ENCODE data around the gene CSTPP1.
"Not testable (repeated sequence)": the region's sequence is repeated elsewhere in the genome, so short reads cannot be mapped to it uniquely, and the experiment has no call there.

CSTPP1 gene

GRCh38 chr11:46953093-46953492 is 16.5 kb downstream of the CSTPP1 start:
- no peak for DNase-seq (ENCODE audit: low read depth in 2 of 2)

- no peak for DNase-seq (ENCODE audit: low read depth in 2 of 2)
Observed at GRCh38 chr11:46958777-46959176, 22.2 kb downstream of the CSTPP1 start.

- no peak for DNase-seq (ENCODE audit: low read depth in 2 of 2)
Observed at GRCh38 chr11:46961041-46961440, 24.5 kb downstream of the CSTPP1 start.

GRCh38 chr11:46961886-46962285 is 25.3 kb downstream of the CSTPP1 start:
- not testable (repeated sequence) for DNase-seq (ENCODE audit: low read depth in 2 of 2)

GRCh38 chr11:46963844-46964243 is 27.3 kb downstream of the CSTPP1 start:
- DNase-seq (ENCODE audit: low read depth in 2 of 2): no peak

- DNase-seq (ENCODE audit: low read depth in 2 of 2): no peak
Observed at GRCh38 chr11:46966773-46967172, 30.2 kb downstream of the CSTPP1 start.

- no peak for DNase-seq (ENCODE audit: low read depth in 2 of 2)
Observed at GRCh38 chr11:46967962-46968361, 31.4 kb downstream of the CSTPP1 start.

GRCh38 chr11:46969379-46969778 is 32.8 kb downstream of the CSTPP1 start:
- DNase-seq (ENCODE audit: low read depth in 2 of 2): no peak

GRCh38 chr11:46970913-46971625 is 34.5 kb downstream of the CSTPP1 start:
- DNase-seq (ENCODE audit: low read depth in 2 of 2): no peak

- DNase-seq (ENCODE audit: low read depth in 2 of 2): no peak
Observed at GRCh38 chr11:46972343-46972742, 35.8 kb downstream of the CSTPP1 start.

GRCh38 chr11:46972821-46973220 is 36.3 kb downstream of the CSTPP1 start:
- no peak for DNase-seq (ENCODE audit: low read depth in 2 of 2)

GRCh38 chr11:46976182-46976854 is 39.8 kb downstream of the CSTPP1 start:
- no peak for DNase-seq (ENCODE audit: low read depth in 2 of 2)

GRCh38 chr11:46977038-46977813 is 40.7 kb downstream of the CSTPP1 start:
- no peak for DNase-seq (ENCODE audit: low read depth in 2 of 2)

GRCh38 chr11:46978005-46978491 is 41.5 kb downstream of the CSTPP1 start:
- no peak for DNase-seq (ENCODE audit: low read depth in 2 of 2)

- DNase-seq (ENCODE audit: low read depth in 2 of 2): no peak
Observed at GRCh38 chr11:46979358-46979757, 42.8 kb downstream of the CSTPP1 start.

- DNase-seq (ENCODE audit: low read depth in 2 of 2): no peak
Observed at GRCh38 chr11:46981436-46981835, 44.9 kb downstream of the CSTPP1 start.

GRCh38 chr11:46982797-46983452 is 46.4 kb downstream of the CSTPP1 start:
- DNase-seq (ENCODE audit: low read depth in 2 of 2): no peak

GRCh38 chr11:46983598-46983997 is 47.0 kb downstream of the CSTPP1 start:
- no peak for DNase-seq (ENCODE audit: low read depth in 2 of 2)

GRCh38 chr11:46984548-46984947 is 48.0 kb downstream of the CSTPP1 start:
- DNase-seq (ENCODE audit: low read depth in 2 of 2): no peak

GRCh38 chr11:46984987-46985386 is 48.4 kb downstream of the CSTPP1 start:
- no peak for DNase-seq (ENCODE audit: low read depth in 2 of 2)

GRCh38 chr11:46987183-46987582 is 50.6 kb downstream of the CSTPP1 start:
- DNase-seq (ENCODE audit: low read depth in 2 of 2): no peak

All from stimulated activated CD4-positive, alpha-beta T cell treated with anti-CD3 and anti-CD28 coated beads, Interleukin-15, amount 100 ng/mL, for 48 hours (primary cell).